H1 (cell line): ENCODE data around the gene GAP43. TPM values are rescaled to one million over a fixed set of nuclear protein-coding genes. Genes with fewer than 3 reads are reported as not detected.

ENCODE experiments used
- CTCF ChIA-PET: fragments of 300-600 bp; sonication (Branson Sonifier 250); formaldehyde crosslinking; loops from one replicate; lab custom pipeline; 2021; ENCODE audit not compliant: partially characterized antibody; lab: Charles Lee
- POLR2A ChIA-PET: fragments of 300-600 bp; sonication (Branson Sonifier 250); formaldehyde crosslinking; loops from one replicate; lab custom pipeline; 2021; ENCODE audit warnings: inconsistent platforms; ENCODE audit not compliant: partially characterized antibody; lab: Charles Lee
- DNase-seq, 2 experiments: peaks; one replicate each; pipeline versions ENCODE4 v3.0.0 to v3.0.0-alpha.2; 2010 to 2022; ENCODE audit warnings: low spot score in 2 of 2, low read depth in 1 of 2, mixed read lengths in 1 of 2
- FAIRE-seq: peaks from 2 replicates; lab custom pipeline; 2011; peaks lifted over from hg19 to GRCh38; lab: Jason Lieb, UNC
- H2AFZ ChIP-seq: 2 replicates; pipeline ENCODE4 v1.8.1; 2012; ENCODE audit warnings: low read length, inconsistent platforms
- H2AK5ac ChIP-seq: 2 replicates; pipeline ENCODE4 v1.6.1; 2013; ENCODE audit warnings: low read depth, low read length
- H2BK120ac ChIP-seq: replicated peaks from 2 replicates; pipeline ENCODE3; 2013; ENCODE audit warnings: low read depth, low read length, inconsistent platforms
- H2BK12ac ChIP-seq: 2 replicates; pipeline ENCODE4 v1.6.1; 2013; ENCODE audit warnings: low read depth, low read length
- H2BK15ac ChIP-seq: 2 replicates; pipeline ENCODE4 v1.6.1; 2013; ENCODE audit warnings: low read length
- H2BK20ac ChIP-seq: 2 replicates; pipeline ENCODE4 v1.6.1; 2013; ENCODE audit warnings: low read length
- H2BK5ac ChIP-seq: 2 replicates; pipeline ENCODE4 v1.6.1; 2013; ENCODE audit warnings: low read depth, low read length
- H3K14ac ChIP-seq: 2 replicates; pipeline ENCODE4 v1.6.1; 2013; ENCODE audit warnings: inconsistent platforms; ENCODE audit not compliant: insufficient read length
- H3K18ac ChIP-seq: 2 replicates; pipeline ENCODE4 v1.6.1; 2013; ENCODE audit warnings: low read length; ENCODE audit errors: extremely low read depth
- H3K23ac ChIP-seq: 2 replicates; pipeline ENCODE4 v1.6.1; 2013; ENCODE audit warnings: inconsistent platforms; ENCODE audit not compliant: insufficient read length
- H3K23me2 ChIP-seq: 2 replicates; pipeline ENCODE4 v1.6.1; 2013; ENCODE audit warnings: low read depth, low read length
- H3K27ac ChIP-seq: 2 replicates; pipeline ENCODE4 v1.6.1; 2011; ENCODE audit warnings: low read depth, low read length, inconsistent platforms
- H3K27me3 ChIP-seq, 4 experiments: replicated peaks in 1 of 4; 1 replicate in 1 of 4; 2 replicates in 3 of 4; pipeline versions ENCODE4 v1.6.1 to v1.8.1; 2011 to 2013; ENCODE audit warnings: low read length in 3 of 4, mild to moderate bottlenecking in 3 of 4, inconsistent platforms in 2 of 4, mixed read lengths in 2 of 4, moderate library complexity in 1 of 4; ENCODE audit not compliant: control insufficient read depth in 3 of 4, insufficient read depth in 3 of 4; ENCODE audit errors: extremely low read depth in 1 of 4
- H3K36me3 ChIP-seq, 4 experiments: 2 replicates each; pipeline versions ENCODE4 v1.6.1 to v1.8.1; 2011 to 2013; ENCODE audit warnings: mild to moderate bottlenecking in 4 of 4, low read length in 3 of 4, moderate library complexity in 2 of 4, control low read depth in 1 of 4, inconsistent platforms in 1 of 4; ENCODE audit not compliant: insufficient read depth in 4 of 4, control insufficient read depth in 2 of 4
- H3K4ac ChIP-seq: replicated peaks from 2 replicates; pipeline ENCODE3; 2013; ENCODE audit warnings: low read length, low read depth, mixed read lengths, inconsistent platforms; ENCODE audit not compliant: insufficient read length
- H3K4me1 ChIP-seq, 4 experiments: replicated peaks in 1 of 4; 1 replicate in 1 of 4; 2 replicates in 3 of 4; pipeline versions ENCODE4 v1.6.1 to v1.8.1; 2011 to 2013; ENCODE audit warnings: low read length in 3 of 4, inconsistent platforms in 2 of 4, mixed read lengths in 1 of 4; ENCODE audit not compliant: insufficient read depth in 4 of 4, control insufficient read depth in 3 of 4
- H3K4me2 ChIP-seq, 2 experiments: 2 replicates each; pipeline versions ENCODE4 v1.6.1 to v1.8.1; 2011 to 2013; ENCODE audit warnings: low read depth in 2 of 2, low read length in 2 of 2, control low read depth in 1 of 2, inconsistent platforms in 1 of 2, mild to moderate bottlenecking in 1 of 2; ENCODE audit not compliant: insufficient read depth in 1 of 2
- H3K4me3 ChIP-seq, 4 experiments: fragments of 200-600, 300-600 bp in 1 of 4; sonication (generic), shearing (Covaris generic), sonication (Bioruptor Twin) in 1 of 4; 2 replicates each; pipeline versions ENCODE4 v1.5.1 to v1.8.1; 2011 to 2016; ENCODE audit warnings: low read length in 4 of 4, low read depth in 3 of 4, control low read depth in 2 of 4, inconsistent platforms in 2 of 4, mild to moderate bottlenecking in 2 of 4, mixed read lengths in 1 of 4, moderate library complexity in 1 of 4; ENCODE audit not compliant: insufficient read depth in 2 of 4; ENCODE audit errors: extremely low read depth in 1 of 4
- H3K56ac ChIP-seq: replicated peaks from 2 replicates; pipeline ENCODE3; 2013; ENCODE audit warnings: low read depth, mild to moderate bottlenecking, mixed read lengths, low read length, inconsistent platforms; ENCODE audit not compliant: insufficient read length
- H3K79me1 ChIP-seq: 2 replicates; pipeline ENCODE4 v1.6.1; 2013; ENCODE audit warnings: low read depth, low read length, control low read depth
- H3K79me2 ChIP-seq, 2 experiments: 2 replicates each; pipeline versions ENCODE4 v1.6.1 to v1.8.1; 2012 to 2013; ENCODE audit warnings: low read length in 2 of 2, mild to moderate bottlenecking in 2 of 2, inconsistent platforms in 1 of 2; ENCODE audit not compliant: insufficient read depth in 2 of 2, control insufficient read depth in 1 of 2
- H3K9ac ChIP-seq, 4 experiments: replicated peaks in 1 of 4; 1 replicate in 1 of 4; 2 replicates in 3 of 4; pipeline versions ENCODE4 v1.6.1 to v1.8.1; 2011 to 2013; ENCODE audit warnings: low read depth in 3 of 4, low read length in 3 of 4, control low read depth in 2 of 4, mild to moderate bottlenecking in 2 of 4, moderate library complexity in 2 of 4, inconsistent platforms in 1 of 4; ENCODE audit errors: extremely low read depth in 1 of 4
- H3K9me3 ChIP-seq, 2 experiments: 2 replicates each; pipeline versions ENCODE4 v1.6.1 to v1.8.1; 2012 to 2013; ENCODE audit warnings: mild to moderate bottlenecking in 2 of 2, moderate library complexity in 2 of 2, control low read depth in 1 of 2, inconsistent platforms in 1 of 2, low read depth in 1 of 2, low read length in 1 of 2, mixed read lengths in 1 of 2; ENCODE audit not compliant: insufficient read depth in 2 of 2
- H4K20me1 ChIP-seq, 2 experiments: replicated peaks in 1 of 2; 2 replicates each; pipeline versions ENCODE3 to v1.8.1; 2011 to 2013; ENCODE audit warnings: inconsistent platforms in 2 of 2, low read length in 2 of 2, mild to moderate bottlenecking in 1 of 2; ENCODE audit not compliant: insufficient read depth in 2 of 2, control insufficient read depth in 1 of 2
- H4K5ac ChIP-seq: 2 replicates; pipeline ENCODE4 v1.6.1; 2013; ENCODE audit warnings: low read length, low read depth, mixed read lengths, inconsistent platforms; ENCODE audit not compliant: insufficient read length
- H4K8ac ChIP-seq: 2 replicates; pipeline ENCODE4 v1.8.0; 2013; ENCODE audit warnings: mild to moderate bottlenecking, moderate library complexity, low read length, inconsistent platforms; ENCODE audit not compliant: insufficient read depth; ENCODE audit errors: extremely low read depth
- H4K91ac ChIP-seq: replicated peaks from 2 replicates; pipeline ENCODE3; 2013; ENCODE audit warnings: low read length, mixed read lengths, inconsistent platforms; ENCODE audit not compliant: insufficient read length
- CTCF ChIP-seq, 3 experiments: IDR thresholded peaks; 1 replicate in 2 of 3; 2 replicates in 1 of 3; pipeline versions ENCODE4 v1.5.1 to v1.6.1; 2011; ENCODE audit warnings: low read length in 3 of 3, mild to moderate bottlenecking in 3 of 3, inconsistent platforms in 2 of 3, low read depth in 1 of 3, moderate library complexity in 1 of 3; ENCODE audit not compliant: insufficient read depth in 1 of 3; ENCODE audit errors: control extremely low read depth in 1 of 3
- POLR2A ChIP-seq, 2 experiments: IDR thresholded peaks; 1 replicate in 1 of 2; 2 replicates in 1 of 2; pipeline ENCODE4 v1.6.1; 2011; ENCODE audit warnings: low read depth in 2 of 2, low read length in 2 of 2, mild to moderate bottlenecking in 2 of 2; ENCODE audit errors: control extremely low read depth in 1 of 2
- SIX5 ChIP-seq: IDR thresholded peaks from 2 replicates; pipeline ENCODE4 v1.6.1; 2011; ENCODE audit warnings: mild to moderate bottlenecking, low read depth, low read length
- polyA plus RNA-seq, 7 experiments: library from polyadenylated mRNA; depleted of rRNA in 3 of 7; stranded (reverse) in 5 of 7; unstranded in 2 of 7; fragments of >200 nt in 5 of 7; fragments of 200-250 nt in 2 of 7; gene quantifications; 1 replicate in 5 of 7; 2 replicates in 1 of 7; 4 replicates in 1 of 7; pipeline versions ENCODE4 v1.2.1 to v1.2.3, GENCODE V29; 2011 to 2013; ENCODE audit warnings: missing spikeins in 2 of 7, mixed read lengths in 2 of 7
- total RNA-seq: library from RNA; stranded (reverse); fragmentation: NEBNext Ultra II Directional; extraction: Animal tissue kit (Norgen Biotek cat#: 25700); gene quantifications from 2 replicates; pipeline ENCODE4 v1.2.1, GENCODE V29; 2021

Gene GAP43
- total and polyA plus RNA-seq, 2 of the 8 experiments (the other 6 are each of a cell fraction or from before 2014, with no cell fraction given): 11.2 to 21.9 TPM

- Histone ChIP-seq H3K4ac (no peak overlapping the region), H3K79me1 (no peaks in the 10 kb centered on the region), H2BK5ac (no peak overlapping the region), H3K79me2 (no peaks in the 10 kb centered on the region), H2AK5ac (no peak overlapping the region), H3K4me1 (peaks cover 0 to 8% (median 2%) of the 10 kb centered on the region in 4 experiments; a peak in 3 of 7 replicates), H2BK15ac (no peak overlapping the region), H2BK12ac (no peak overlapping the region), H3K4me2 (no peak overlapping the region), H3K9me3 (no peaks in the 10 kb centered on the region), H3K9ac (no peak overlapping the region), H3K14ac (no peak overlapping the region), H4K91ac (no peak overlapping the region), H3K56ac (no peak overlapping the region), H3K23ac (no peak overlapping the region), H3K4me3 (no peak overlapping the region), H3K36me3 (no peaks in the 10 kb centered on the region), H2BK120ac (no peak overlapping the region), H3K23me2 (no peaks in the 10 kb centered on the region; the same call in 1 of the 2 replicates), H2BK20ac (no peak overlapping the region), H4K8ac (no peak overlapping the region), H3K27ac (no peak overlapping the region), H4K5ac (no peak overlapping the region), H3K18ac (no peak overlapping the region), H4K20me1 (no peaks in the 10 kb centered on the region), H2AFZ (no peak overlapping the region), H3K27me3 (no peaks in the 10 kb centered on the region)
- DNase-seq: no peak
- ChIA-PET CTCF (interaction anchor here (0.8 to 3.6 kb wide), 7 partner anchors 9 to 450 kb away, joined by 3 to 14 read pairs (median 3); no protein-coding TSS in a partner anchor), POLR2A (interaction anchor here (2.2 kb wide), 1 partner anchor 9 kb away, joined by 9 read pairs; no protein-coding TSS in a partner anchor)
- FAIRE-seq: no peak
- TF ChIP-seq CTCF (IDR thresholded peaks at IDR 0.05; ENCODE audit: control extremely low read depth in 1 of 3, insufficient read depth in 1 of 3, low read depth in 1 of 3, low read length in 3 of 3) (peak in 2 of 3 experiments; percentile 5 to 13; a peak in 1 of 4 replicates), POLR2A (IDR thresholded peaks at IDR 0.05; ENCODE audit: control extremely low read depth in 1 of 2, low read depth in 2 of 2, low read length in 2 of 2) (no peak), SIX5 (no peak)
Measured at GRCh38 chr3:115667738-115668065, 44.4 kb downstream of the GAP43 start.
